HG03457 (cell line): ENCODE measurements around the gene MYH13.

Experiments
- ATAC-seq: cut with Tn5 transposase; IDR thresholded peaks from one replicate; pipeline ENCODE4 v1.9.1; 2021; ENCODE audit warnings: moderate number of reproducible peaks; ENCODE audit not compliant: unreplicated experiment

The MYH13 gene

GRCh38 chr17:10262451-10262850 lies 110.4 kb downstream of the MYH13 start:
- no peak for ATAC-seq

GRCh38 chr17:10261098-10261497 lies 111.7 kb downstream of the MYH13 start:
- no peak for ATAC-seq

GRCh38 chr17:10251212-10251948 lies 121.4 kb downstream of the MYH13 start:
- peak; percentile 92 for ATAC-seq
